Upper lobe of left lung (tissue), 4 donors: ENCODE results near the gene FAM174C.

Experiments used
- EP300 ChIP-seq, 4 donors: sonication (generic); formaldehyde crosslinking; IDR thresholded peaks; one replicate each; pipeline ENCODE4 v1.5.1; 2017; ENCODE audit warnings: antibody characterized with exemption in 4 of 4, control low read depth in 2 of 4
- POLR2A ChIP-seq, 4 donors: fragments of 450-650 bp; IDR thresholded peaks; one replicate each; pipeline ENCODE4 v1.5.1; 2016 to 2017; ENCODE audit warnings: antibody characterized with exemption in 4 of 4, mild to moderate bottlenecking in 2 of 4
- TF ChIP-seq, protein P1 (sequence below), 6 experiments: fragments of 450-650 bp in 4 of 6; fragments of 200-600 bp in 2 of 6; sonication (generic) in 2 of 6; IDR thresholded peaks; one replicate each; pipeline ENCODE4 v1.5.1; 2016 to 2019; ENCODE audit warnings: antibody characterized with exemption in 6 of 6

DNA sequence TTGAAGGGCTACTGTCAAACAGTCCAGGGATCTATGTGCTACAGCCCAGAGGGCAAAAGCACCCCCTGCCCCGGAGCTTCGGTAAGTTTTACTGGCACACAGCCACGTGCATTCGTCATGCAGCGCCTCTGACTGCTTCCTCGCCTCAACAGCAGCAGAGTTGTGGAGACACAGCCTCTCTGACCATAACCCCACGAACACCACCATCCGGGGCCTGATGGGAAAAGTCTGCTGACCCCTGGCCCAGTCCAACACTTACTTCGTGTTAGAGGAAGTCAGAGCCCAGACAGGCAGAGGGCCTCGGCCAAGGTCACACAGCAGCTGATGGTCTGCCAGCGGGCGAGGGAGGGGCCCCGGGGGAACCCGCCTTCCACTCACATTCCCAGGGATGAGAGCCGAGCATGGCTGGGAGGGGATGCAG lies 42.7 kb upstream of the FAM174C start:
- TF ChIP-seq, protein P1, sequence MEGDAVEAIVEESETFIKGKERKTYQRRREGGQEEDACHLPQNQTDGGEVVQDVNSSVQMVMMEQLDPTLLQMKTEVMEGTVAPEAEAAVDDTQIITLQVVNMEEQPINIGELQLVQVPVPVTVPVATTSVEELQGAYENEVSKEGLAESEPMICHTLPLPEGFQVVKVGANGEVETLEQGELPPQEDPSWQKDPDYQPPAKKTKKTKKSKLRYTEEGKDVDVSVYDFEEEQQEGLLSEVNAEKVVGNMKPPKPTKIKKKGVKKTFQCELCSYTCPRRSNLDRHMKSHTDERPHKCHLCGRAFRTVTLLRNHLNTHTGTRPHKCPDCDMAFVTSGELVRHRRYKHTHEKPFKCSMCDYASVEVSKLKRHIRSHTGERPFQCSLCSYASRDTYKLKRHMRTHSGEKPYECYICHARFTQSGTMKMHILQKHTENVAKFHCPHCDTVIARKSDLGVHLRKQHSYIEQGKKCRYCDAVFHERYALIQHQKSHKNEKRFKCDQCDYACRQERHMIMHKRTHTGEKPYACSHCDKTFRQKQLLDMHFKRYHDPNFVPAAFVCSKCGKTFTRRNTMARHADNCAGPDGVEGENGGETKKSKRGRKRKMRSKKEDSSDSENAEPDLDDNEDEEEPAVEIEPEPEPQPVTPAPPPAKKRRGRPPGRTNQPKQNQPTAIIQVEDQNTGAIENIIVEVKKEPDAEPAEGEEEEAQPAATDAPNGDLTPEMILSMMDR (IDR thresholded peaks at IDR 0.05) = no peak
- TF ChIP-seq EP300 (IDR thresholded peaks at IDR 0.05) (no peak), POLR2A (IDR thresholded peaks at IDR 0.05) (no peak)
